HPDE6-E6E7 (cell line): Measurements from ENCODE around the gene BCKDHB.
A peak's percentile ranks its signal among the peaks of the same experiment; 100 is the strongest.
"Not testable (repeated sequence)": the region's sequence is repeated elsewhere in the genome, so short reads cannot be mapped to it uniquely, and the experiment has no call there.

Experiments
- DNase-seq: peaks from one replicate; pipeline ENCODE4 v3.0.0; 2011; ENCODE audit warnings: missing footprints; ENCODE audit errors: extremely low spot score

The BCKDHB gene

GRCh38 chr6:80106418-80107235 is at the start of gene BCKDHB:
TSS of gene BCKDHB (plus strand) at chr6:80106671. CDS start at chr6:80106694, 23 bp downstream.
- peak; percentile 92 for DNase-seq

GRCh38 chr6:80060774-80061173 is 45.7 kb upstream of the BCKDHB start:
- DNase-seq, result no peak

- DNase-seq, result not testable (repeated sequence)
Measured at GRCh38 chr6:80068146-80068545, 38.3 kb upstream of the BCKDHB start.

- not testable (repeated sequence) for DNase-seq
Measured at GRCh38 chr6:80070431-80070830, 36.0 kb upstream of the BCKDHB start.

GRCh38 chr6:80077067-80077466 is 29.4 kb upstream of the BCKDHB start:
- DNase-seq, result no peak

- DNase-seq, result no peak
Measured at GRCh38 chr6:80088637-80089036, 17.8 kb upstream of the BCKDHB start.

GRCh38 chr6:80091506-80091905 is 15.0 kb upstream of the BCKDHB start:
- no peak for DNase-seq

GRCh38 chr6:80094017-80094416 is 12.5 kb upstream of the BCKDHB start:
- DNase-seq, result no peak

- no peak for DNase-seq
Measured at GRCh38 chr6:80095600-80095999, 10.9 kb upstream of the BCKDHB start.

- DNase-seq, result no peak
Measured at GRCh38 chr6:80098392-80098791, 8.1 kb upstream of the BCKDHB start.

- DNase-seq, result no peak
Measured at GRCh38 chr6:80104520-80104919, 2.0 kb upstream of the BCKDHB start.

GRCh38 chr6:80105972-80106417 is 476 bp upstream of the BCKDHB start:
- DNase-seq, result no peak

- DNase-seq, result not testable (repeated sequence)
Measured at GRCh38 chr6:80122576-80122975, 16.1 kb downstream of the BCKDHB start.

GRCh38 chr6:80126657-80127345 is 20.3 kb downstream of the BCKDHB start:
- no peak for DNase-seq

- no peak for DNase-seq
Measured at GRCh38 chr6:80129485-80129884, 23.0 kb downstream of the BCKDHB start.

GRCh38 chr6:80133020-80133419 is 26.5 kb downstream of the BCKDHB start:
- peak; percentile 23 for DNase-seq

- no peak for DNase-seq
Measured at GRCh38 chr6:80134065-80134464, 27.6 kb downstream of the BCKDHB start.

- no peak for DNase-seq
Measured at GRCh38 chr6:80142586-80142985, 36.1 kb downstream of the BCKDHB start.

GRCh38 chr6:80143419-80143937 is 37.0 kb downstream of the BCKDHB start:
- DNase-seq, result peak; percentile 46

GRCh38 chr6:80144753-80145315 is 38.4 kb downstream of the BCKDHB start:
- no peak for DNase-seq

GRCh38 chr6:80145509-80145908 is 39.0 kb downstream of the BCKDHB start:
- DNase-seq, result no peak

GRCh38 chr6:80145921-80146320 is 39.5 kb downstream of the BCKDHB start:
- no peak for DNase-seq
